ENCODE results near the gene KCNAB2.

GRCh38 chr1:6131561-6131960 lies 85.9 kb downstream of the KCNAB2 start:
- TF ChIP-seq CTCF (IDR thresholded peaks at IDR 0.05) (no peak), CBFB (CRISPR knock-in tag; IDR thresholded peaks at IDR 0.05; ENCODE audit: low read depth) (no peak), OVOL2 (CRISPR knock-in tag; IDR thresholded peaks at IDR 0.05; ENCODE audit: borderline replicate concordance) (no peak), JUN (CRISPR knock-in tag; IDR thresholded peaks at IDR 0.05) (no peak), AFF4 (CRISPR knock-in tag; IDR thresholded peaks at IDR 0.05; ENCODE audit: borderline replicate concordance) (no peak), AR (CRISPR knock-in tag; IDR thresholded peaks at IDR 0.05) (no peak), NFYB (CRISPR knock-in tag; conservative IDR thresholded peaks at IDR 0.05; ENCODE audit: low read depth) (no peak), ESRRA (CRISPR knock-in tag; IDR thresholded peaks at IDR 0.05; ENCODE audit: borderline replicate concordance) (no peak), SP1 (CRISPR knock-in tag; conservative IDR thresholded peaks at IDR 0.05) (no peak), PRDM15 (CRISPR knock-in tag; IDR thresholded peaks at IDR 0.05) (no peak)

Data from WTC11 (cell line).